Right cardiac atrium (tissue), 5 donors: Measurements from ENCODE around the gene CTBP1. TPM values are rescaled to one million over a fixed set of nuclear protein-coding genes. Genes with fewer than 3 reads are reported as not detected.
"Not testable (repeated sequence)": the region's sequence is repeated elsewhere in the genome, so short reads cannot be mapped to it uniquely, and the experiment has no call there.

Source experiments
- ATAC-seq, 2 donors: fragments of 200-7000 bp; cut with Tn5 transposase; one replicate each; pipeline versions ENCODE4 v1.8.0 to v1.9.1; 2020; ENCODE audit warnings: moderate library complexity in 2 of 2, mild to moderate bottlenecking in 1 of 2
- DNase-seq, 3 donors: peaks; one replicate each; pipeline ENCODE4 v3.0.0-alpha.2; 2020
- H3K27ac ChIP-seq: one replicate; pipeline ENCODE4 v1.5.1; 2013; ENCODE audit warnings: mild to moderate bottlenecking, low read length, control low read depth, moderate library complexity
- H3K27me3 ChIP-seq: one replicate; pipeline ENCODE4 v1.6.1; 2013; ENCODE audit not compliant: control insufficient read depth, insufficient read depth
- H3K4me1 ChIP-seq: one replicate; pipeline ENCODE4 v1.6.1; 2013; ENCODE audit warnings: low read length; ENCODE audit not compliant: control insufficient read depth, insufficient read depth
- H3K4me3 ChIP-seq: one replicate; pipeline ENCODE4 v1.5.1; 2013; ENCODE audit warnings: low read length, control low read depth
- H3K9me3 ChIP-seq: one replicate; pipeline ENCODE4 v1.6.1; 2013; ENCODE audit warnings: low read length; ENCODE audit not compliant: control insufficient read depth
- WGBS: extraction: QIAGEN DNeasy Blood & Tissue Kit; methylation state at CpG from one replicate; pipeline ENCODE4 v1.1.7; 2013; 5-methylcytosine and 5-hydroxymethylcytosine counted together
- intact Hi-C, 4 donors: fragments of 100-400 bp; cut with DNase I; formaldehyde crosslinking; loops; one replicate each; pipeline versions ENCODE4 v1.11.0 to v1.14.0; 2022 to 2023
- polyA plus RNA-seq: library from polyadenylated mRNA; stranded (reverse); fragments of 200-250 nt; gene quantifications from one replicate; pipeline ENCODE4 v1.2.3, GENCODE V29; 2013
- total RNA-seq, 4 donors: library from RNA; stranded (reverse); fragmentation: NEBNext Ultra II Directional; extraction: Animal tissue kit (Norgen Biotek cat#: 25700); gene quantifications; one replicate each; pipeline ENCODE4 v1.2.1, GENCODE V29; 2021
- donor health status: healthy with polysubstance abuse.
- donor health status: DM: no; HTN: yes; CAD: no.
- donor health status: DM: no; HTN: no; CAD: no.
- donor health status: DM: no; HTN: yes; CAD: no; lungs with severe emphysema.
- donor health status: DM: yes; HTN: yes; CAD: no.

Gene CTBP1
- total and polyA plus RNA-seq, 5 donors, result 119 to 145 (median 133) TPM

GRCh38 chr4:1237981-1238675 lies 10.8 kb downstream of the CTBP1 start:
- peaks cover 4% of the 10 kb centered on the region for H3K4me1 ChIP-seq
- no peaks in the 10 kb centered on the region for H3K27me3 ChIP-seq
- peak; percentile 9 to 62 (median 53) for DNase-seq
- H3K9me3 ChIP-seq, result no peaks in the 10 kb centered on the region
- ATAC-seq, result no peak
- no peak overlapping the region for H3K4me3 ChIP-seq
- H3K27ac ChIP-seq, result no peak overlapping the region
- intact Hi-C loops, result loop anchor here in 1 of 4 donors (10.0 kb wide), 1 partner anchor 63 kb away; the partner anchor contains the start of gene SPON2
- WGBS, result 92% methylated on average over 39 of the region's 39 CpGs

- peak in 1 of 3 donors; percentile 18 for DNase-seq
- H3K27ac ChIP-seq, ATAC-seq, H3K4me1 ChIP-seq, H3K27me3 ChIP-seq, H3K9me3 ChIP-seq, H3K4me3 ChIP-seq: not testable (repeated sequence)
- intact Hi-C loops, result loop anchor here in 1 of 4 donors (10.0 kb wide), 1 partner anchor 62 kb away; the partner anchor contains the start of gene SPON2
- WGBS, result 91% methylated on average over 9 of the region's 9 CpGs
Observed at GRCh38 chr4:1237261-1237660, 11.7 kb downstream of the CTBP1 start.

- DNase-seq, result peak in 1 of 3 donors; percentile 21
- not testable (repeated sequence) for H3K27ac ChIP-seq, H3K4me1 ChIP-seq, H3K27me3 ChIP-seq, H3K4me3 ChIP-seq, ATAC-seq, H3K9me3 ChIP-seq
- 85% methylated on average over 13 of the region's 13 CpGs for WGBS
- intact Hi-C loops, result loop anchor here in 1 of 4 donors (10.0 kb wide), 1 partner anchor 62 kb away; the partner anchor contains the start of gene SPON2
Observed at GRCh38 chr4:1236836-1237235, 12.1 kb downstream of the CTBP1 start.

GRCh38 chr4:1236103-1236641 lies 12.8 kb downstream of the CTBP1 start:
- 90% methylated on average over 19 of the region's 19 CpGs for WGBS
- no peak for ATAC-seq
- H3K4me1 ChIP-seq, result peaks cover 3% of the 10 kb centered on the region
- intact Hi-C loops, result loop anchor here in 1 of 4 donors (10.0 kb wide), 1 partner anchor 61 kb away; the partner anchor contains the start of gene SPON2
- no peaks in the 10 kb centered on the region for H3K27me3 ChIP-seq
- no peaks in the 10 kb centered on the region for H3K9me3 ChIP-seq
- no peak overlapping the region for H3K4me3 ChIP-seq
- no peak overlapping the region for H3K27ac ChIP-seq
- peak; percentile 11 to 59 (median 37) for DNase-seq

GRCh38 chr4:1235381-1236102 lies 13.4 kb downstream of the CTBP1 start:
- Histone ChIP-seq H3K4me3 (no peak overlapping the region), H3K27me3 (no peaks in the 10 kb centered on the region), H3K9me3 (no peaks in the 10 kb centered on the region), H3K4me1 (peaks cover 3% of the 10 kb centered on the region), H3K27ac (no peak overlapping the region)
- no peak for ATAC-seq
- intact Hi-C loops, result loop anchor here in 1 of 4 donors (10.0 kb wide), 1 partner anchor 61 kb away; the partner anchor contains the start of gene SPON2
- WGBS, result 93% methylated on average over 35 of the region's 35 CpGs
- peak; percentile 10 to 41 (median 35) for DNase-seq

- H3K27me3 ChIP-seq, result no peaks in the 10 kb centered on the region
- H3K27ac ChIP-seq, result no peak overlapping the region
- H3K9me3 ChIP-seq, result no peaks in the 10 kb centered on the region
- peaks cover 3% of the 10 kb centered on the region for H3K4me1 ChIP-seq
- no peak overlapping the region for H3K4me3 ChIP-seq
- 84% methylated on average over 24 of the region's 24 CpGs for WGBS
- intact Hi-C loops, result loop anchor here in 2 of 4 donors (5.0 to 10.0 kb wide), 2 partner anchors 60 to 68 kb away; partner anchors contain the start of gene SPON2 (in 1 of the 2)
- DNase-seq (peak; percentile 9 to 56 (median 50)), ATAC-seq (no peak)
Observed at GRCh38 chr4:1234811-1235292, 14.1 kb downstream of the CTBP1 start.

GRCh38 chr4:1234309-1234695 lies 14.6 kb downstream of the CTBP1 start:
- peak; percentile 21 to 75 (median 57) for DNase-seq
- WGBS, result 43% methylated on average over 8 of the region's 8 CpGs
- H3K9me3 ChIP-seq, result no peaks in the 10 kb centered on the region
- H3K27me3 ChIP-seq, result no peaks in the 10 kb centered on the region
- intact Hi-C loops, result loop anchor here in 2 of 4 donors (5.0 to 10.0 kb wide), 2 partner anchors 60 to 67 kb away; partner anchors contain the start of gene SPON2 (in 1 of the 2)
- no peak overlapping the region for H3K27ac ChIP-seq
- no peak overlapping the region for H3K4me3 ChIP-seq
- peak; percentile 22 to 44 for ATAC-seq
- peaks cover 3% of the 10 kb centered on the region for H3K4me1 ChIP-seq

GRCh38 chr4:1233641-1234308 lies 15.2 kb downstream of the CTBP1 start:
- H3K27me3 ChIP-seq, result no peaks in the 10 kb centered on the region
- no peak overlapping the region for H3K4me3 ChIP-seq
- ATAC-seq, result peak; percentile 61 to 66
- DNase-seq, result peak; percentile 61 to 85 (median 76)
- H3K4me1 ChIP-seq, result peaks cover 3% of the 10 kb centered on the region
- WGBS, result 45% methylated on average over 29 of the region's 29 CpGs
- no peaks in the 10 kb centered on the region for H3K9me3 ChIP-seq
- peak overlapping the region; percentile 19 for H3K27ac ChIP-seq
- intact Hi-C loops, result loop anchor here in 2 of 4 donors (5.0 to 10.0 kb wide), 2 partner anchors 59 to 66 kb away; partner anchors contain the start of gene SPON2 (in 1 of the 2)

GRCh38 chr4:1232661-1233621 lies 16.0 kb downstream of the CTBP1 start:
- H3K27ac ChIP-seq, result peak overlapping the region; percentile 26
- DNase-seq, result peak; percentile 82 to 90 (median 89)
- intact Hi-C loops, result loop anchor here in 2 of 4 donors (5.0 to 10.0 kb wide), 2 partner anchors 58 to 66 kb away; partner anchors contain the start of gene SPON2 (in 1 of the 2)
- H3K4me3 ChIP-seq, result no peak overlapping the region
- H3K9me3 ChIP-seq, result no peaks in the 10 kb centered on the region
- no peaks in the 10 kb centered on the region for H3K27me3 ChIP-seq
- H3K4me1 ChIP-seq, result peaks cover 3% of the 10 kb centered on the region
- WGBS, result 58% methylated on average over 32 of the region's 32 CpGs
- peak; percentile 87 to 93 for ATAC-seq
